HepG2 (cell line): ENCODE results near the gene GRIK4. TPM values are rescaled to one million over a fixed set of nuclear protein-coding genes. Genes with fewer than 3 reads are reported as not detected.

Source experiments
- ATF7 ChIP-seq, 2 experiments: fragments of 450-650 bp in 1 of 2; sonication (generic) in 1 of 2; formaldehyde crosslinking in 1 of 2; IDR thresholded peaks; 2 replicates each; pipeline versions ENCODE4 v1.4.0 to v1.6.1; 2016 to 2020; ENCODE audit warnings: antibody characterized with exemption in 1 of 2, mild to moderate bottlenecking in 1 of 2, missing genetic modification reagents in 1 of 2
- DBP ChIP-seq: sonication (generic); formaldehyde crosslinking; IDR thresholded peaks from 2 replicates; pipeline ENCODE4 v1.4.0; 2020; ENCODE audit warnings: missing genetic modification reagents; ENCODE audit errors: not compliant biosample characterization
- ESRRA ChIP-seq: sonication (generic); formaldehyde crosslinking; IDR thresholded peaks from 2 replicates; pipeline ENCODE4 v1.5.1; 2020; ENCODE audit warnings: mild to moderate bottlenecking, low read depth, missing genetic modification reagents
- HNRNPL ChIP-seq: fragments of 200-400 bp; formaldehyde crosslinking; IDR thresholded peaks from 2 replicates; pipeline ENCODE4 v1.6.1; 2017; ENCODE audit warnings: mild to moderate bottlenecking, low read depth, low read length
- KDM1A ChIP-seq: IDR thresholded peaks from 2 replicates; pipeline ENCODE4 v1.6.1; 2016; ENCODE audit warnings: missing compliant biosample characterization
- KMT2B ChIP-seq: IDR thresholded peaks from 2 replicates; pipeline ENCODE4 v1.6.1; 2016; ENCODE audit warnings: missing genetic modification reagents, missing compliant biosample characterization
- MAZ ChIP-seq, 2 experiments: sonication (generic) in 1 of 2; formaldehyde crosslinking in 1 of 2; IDR thresholded peaks; 2 replicates each; pipeline versions ENCODE4 v1.5.0 to v1.6.1; 2012 to 2020; ENCODE audit warnings: low read depth in 2 of 2, mild to moderate bottlenecking in 2 of 2, borderline replicate concordance in 1 of 2, improper control_type of control experiment in 1 of 2, low read length in 1 of 2, missing genetic modification reagents in 1 of 2, moderate library complexity in 1 of 2
- MIXL1 ChIP-seq: IDR thresholded peaks from 2 replicates; pipeline ENCODE4 v1.6.1; 2016
- SP4 ChIP-seq: sonication (generic); formaldehyde crosslinking; IDR thresholded peaks from 2 replicates; pipeline ENCODE4 v1.8.1; 2023; ENCODE audit warnings: mild to moderate bottlenecking, missing genetic modification reagents
- ZFP36L2 ChIP-seq: sonication (generic); formaldehyde crosslinking; IDR thresholded peaks from 2 replicates; pipeline ENCODE4 v1.4.0; 2020; ENCODE audit warnings: missing genetic modification reagents
- ZNF207 ChIP-seq: fragments of 450-650 bp; IDR thresholded peaks from 2 replicates; pipeline ENCODE4 v1.6.1; 2016; ENCODE audit warnings: antibody characterized with exemption, borderline replicate concordance
- ZNF569 ChIP-seq: sonication (generic); formaldehyde crosslinking; IDR thresholded peaks from 2 replicates; pipeline ENCODE4 v1.5.0; 2020; ENCODE audit warnings: mild to moderate bottlenecking, missing genetic modification reagents, moderate library complexity, borderline replicate concordance
- ZNF609 ChIP-seq: sonication (generic); formaldehyde crosslinking; IDR thresholded peaks from 2 replicates; pipeline ENCODE4 v1.4.0; 2020; ENCODE audit warnings: mild to moderate bottlenecking, missing genetic modification reagents, borderline replicate concordance
- ZNF660 ChIP-seq: sonication (generic); formaldehyde crosslinking; IDR thresholded peaks from 2 replicates; pipeline ENCODE4 v1.5.1; 2020; ENCODE audit warnings: mild to moderate bottlenecking, low read depth, missing genetic modification reagents, borderline replicate concordance
- ZNF773 ChIP-seq: sonication (generic); formaldehyde crosslinking; IDR thresholded peaks from 2 replicates; pipeline ENCODE4 v1.4.0; 2020; ENCODE audit warnings: missing genetic modification reagents, borderline replicate concordance
- polyA plus RNA-seq, 8 experiments: library from polyadenylated mRNA; depleted of rRNA in 3 of 8; stranded (reverse) in 7 of 8; unstranded in 1 of 8; fragments of >200 nt; fragmentation: Illumina TruSeq in 4 of 8; extraction: Trizol in 4 of 8; gene quantifications; 2 replicates each; pipeline versions ENCODE4 v1.2.1 to v1.2.3, GENCODE V29; 2011 to 2016; ENCODE audit warnings: low read depth in 4 of 8, missing spikeins in 1 of 8, mixed read lengths in 1 of 8; ENCODE audit not compliant: insufficient read depth in 1 of 8
- total RNA-seq, 5 experiments: library from RNA; depleted of rRNA; stranded (reverse); fragments of >200 nt; fragmentation: Illumina TruSeq; extraction: Trizol; gene quantifications; 2 replicates each; pipeline ENCODE4 v1.2.3, GENCODE V29; 2016; ENCODE audit warnings: low read depth in 1 of 5
- TF ChIP-seq, protein P1 (sequence below): sonication (generic); formaldehyde crosslinking; conservative IDR thresholded peaks from 2 replicates; pipeline ENCODE4 v1.8.0; 2022; ENCODE audit warnings: mild to moderate bottlenecking, moderate library complexity, missing genetic modification reagents
- TF ChIP-seq, protein P2 (sequence below): sonication (generic); formaldehyde crosslinking; IDR thresholded peaks from 2 replicates; pipeline ENCODE4 v1.5.0; 2020; ENCODE audit warnings: mild to moderate bottlenecking, missing genetic modification reagents
- TF ChIP-seq, protein P3 (sequence below): IDR thresholded peaks from 2 replicates; pipeline ENCODE4 v1.6.1; 2016; ENCODE audit warnings: missing genetic modification reagents, missing compliant biosample characterization

The GRIK4 gene
- total and polyA plus RNA-seq, 2 of the 13 experiments (the other 11 are each of a cell fraction or from before 2014, with no cell fraction given) = 0.04 to 0.07 TPM

DNA sequence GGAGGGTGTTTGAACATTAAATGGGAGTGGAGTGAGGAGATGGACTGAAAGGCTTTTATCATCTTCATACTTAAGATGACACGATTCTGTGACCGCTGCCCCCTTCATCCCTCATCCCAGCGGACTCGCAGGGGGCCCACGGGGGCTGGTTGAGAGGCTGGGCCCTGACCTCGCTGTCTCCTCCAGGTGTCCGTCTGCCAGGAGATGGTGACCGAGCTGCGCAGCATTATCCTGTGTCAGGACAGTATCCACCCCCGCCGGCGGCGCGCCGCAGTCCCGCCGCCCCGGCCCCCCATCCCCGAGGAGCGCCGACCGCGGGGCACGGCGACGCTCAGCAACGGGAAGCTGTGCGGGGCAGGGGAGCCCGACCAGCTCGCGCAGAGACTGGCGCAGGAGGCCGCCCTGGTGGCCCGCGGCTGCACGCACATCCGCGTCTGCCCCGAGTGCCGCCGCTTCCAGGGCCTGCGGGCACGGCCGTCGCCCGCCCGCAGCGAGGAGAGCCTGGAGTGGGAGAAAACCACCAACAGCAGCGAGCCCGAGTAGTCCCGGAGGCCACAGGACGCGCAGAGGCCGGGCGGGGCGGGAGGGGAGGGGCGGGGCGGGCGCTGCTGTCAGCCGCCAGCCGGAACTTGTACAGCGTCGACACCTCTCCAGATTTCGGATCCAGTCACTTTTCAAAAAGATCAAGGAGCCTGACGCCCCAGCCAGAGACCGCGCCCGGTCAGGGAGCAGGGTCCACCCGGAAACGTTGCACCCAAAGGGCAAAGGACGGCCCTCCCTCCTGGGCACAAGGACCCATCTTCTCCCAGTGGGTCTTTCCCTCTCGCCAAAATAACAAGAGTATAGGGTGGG, 474.4 kb downstream of the GRIK4 start (continued):
- TF ChIP-seq DBP (CRISPR knock-in tag) = no peak
- TF ChIP-seq SP4 (CRISPR knock-in tag) = peak; percentile 53; the same call in 1 of the 2 replicates
- no peak for TF ChIP-seq ZNF660
- no peak for TF ChIP-seq ZFP36L2 (CRISPR knock-in tag)
- TF ChIP-seq ESRRA (CRISPR knock-in tag) = no peak
- TF ChIP-seq, protein P1, sequence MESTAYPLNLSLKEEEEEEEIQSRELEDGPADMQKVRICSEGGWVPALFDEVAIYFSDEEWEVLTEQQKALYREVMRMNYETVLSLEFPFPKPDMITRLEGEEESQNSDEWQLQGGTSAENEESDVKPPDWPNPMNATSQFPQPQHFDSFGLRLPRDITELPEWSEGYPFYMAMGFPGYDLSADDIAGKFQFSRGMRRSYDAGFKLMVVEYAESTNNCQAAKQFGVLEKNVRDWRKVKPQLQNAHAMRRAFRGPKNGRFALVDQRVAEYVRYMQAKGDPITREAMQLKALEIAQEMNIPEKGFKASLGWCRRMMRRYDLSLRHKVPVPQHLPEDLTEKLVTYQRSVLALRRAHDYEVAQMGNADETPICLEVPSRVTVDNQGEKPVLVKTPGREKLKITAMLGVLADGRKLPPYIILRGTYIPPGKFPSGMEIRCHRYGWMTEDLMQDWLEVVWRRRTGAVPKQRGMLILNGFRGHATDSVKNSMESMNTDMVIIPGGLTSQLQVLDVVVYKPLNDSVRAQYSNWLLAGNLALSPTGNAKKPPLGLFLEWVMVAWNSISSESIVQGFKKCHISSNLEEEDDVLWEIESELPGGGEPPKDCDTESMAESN = 0 out of 2 replicates have a peak, but pooled peaks have one; percentile 43
- 0 out of 2 replicates have a peak, but pooled peaks have one; percentile 27 for TF ChIP-seq MAZ (IDR thresholded peaks at IDR 0.05; ENCODE audit: borderline replicate concordance, low read depth, low read length)
- TF ChIP-seq MAZ (CRISPR knock-in tag; IDR thresholded peaks at IDR 0.05; ENCODE audit: low read depth) = no peak
- TF ChIP-seq ZNF569 (CRISPR knock-in tag) = no peak
- TF ChIP-seq ZNF773 (CRISPR knock-in tag) = no peak
- TF ChIP-seq, protein P2, sequence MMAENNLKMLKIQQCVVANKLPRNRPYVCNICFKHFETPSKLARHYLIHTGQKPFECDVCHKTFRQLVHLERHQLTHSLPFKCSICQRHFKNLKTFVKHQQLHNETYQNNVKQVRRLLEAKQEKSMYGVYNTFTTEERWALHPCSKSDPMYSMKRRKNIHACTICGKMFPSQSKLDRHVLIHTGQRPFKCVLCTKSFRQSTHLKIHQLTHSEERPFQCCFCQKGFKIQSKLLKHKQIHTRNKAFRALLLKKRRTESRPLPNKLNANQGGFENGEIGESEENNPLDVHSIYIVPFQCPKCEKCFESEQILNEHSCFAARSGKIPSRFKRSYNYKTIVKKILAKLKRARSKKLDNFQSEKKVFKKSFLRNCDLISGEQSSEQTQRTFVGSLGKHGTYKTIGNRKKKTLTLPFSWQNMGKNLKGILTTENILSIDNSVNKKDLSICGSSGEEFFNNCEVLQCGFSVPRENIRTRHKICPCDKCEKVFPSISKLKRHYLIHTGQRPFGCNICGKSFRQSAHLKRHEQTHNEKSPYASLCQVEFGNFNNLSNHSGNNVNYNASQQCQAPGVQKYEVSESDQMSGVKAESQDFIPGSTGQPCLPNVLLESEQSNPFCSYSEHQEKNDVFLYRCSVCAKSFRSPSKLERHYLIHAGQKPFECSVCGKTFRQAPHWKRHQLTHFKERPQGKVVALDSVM (CRISPR knock-in tag) = 0 out of 2 replicates have a peak, but pooled peaks have one; percentile 19
- TF ChIP-seq, protein P3, sequence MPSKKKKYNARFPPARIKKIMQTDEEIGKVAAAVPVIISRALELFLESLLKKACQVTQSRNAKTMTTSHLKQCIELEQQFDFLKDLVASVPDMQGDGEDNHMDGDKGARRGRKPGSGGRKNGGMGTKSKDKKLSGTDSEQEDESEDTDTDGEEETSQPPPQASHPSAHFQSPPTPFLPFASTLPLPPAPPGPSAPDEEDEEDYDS (CRISPR knock-in tag) = no peak
- no peak for TF ChIP-seq ATF7 (IDR thresholded peaks at IDR 0.05)
- no peak for TF ChIP-seq ATF7 (CRISPR knock-in tag; IDR thresholded peaks at IDR 0.05)
- TF ChIP-seq KMT2B (CRISPR knock-in tag) = no peak
- no peak for TF ChIP-seq ZNF609 (CRISPR knock-in tag)
- TF ChIP-seq KDM1A (CRISPR knock-in tag) = no peak
- TF ChIP-seq ZNF207 = no peak
- no peak for TF ChIP-seq MIXL1 (CRISPR knock-in tag)
- no peak for TF ChIP-seq HNRNPL
